ENCODE results near the gene HIRA.

Gene HIRA

DNA sequence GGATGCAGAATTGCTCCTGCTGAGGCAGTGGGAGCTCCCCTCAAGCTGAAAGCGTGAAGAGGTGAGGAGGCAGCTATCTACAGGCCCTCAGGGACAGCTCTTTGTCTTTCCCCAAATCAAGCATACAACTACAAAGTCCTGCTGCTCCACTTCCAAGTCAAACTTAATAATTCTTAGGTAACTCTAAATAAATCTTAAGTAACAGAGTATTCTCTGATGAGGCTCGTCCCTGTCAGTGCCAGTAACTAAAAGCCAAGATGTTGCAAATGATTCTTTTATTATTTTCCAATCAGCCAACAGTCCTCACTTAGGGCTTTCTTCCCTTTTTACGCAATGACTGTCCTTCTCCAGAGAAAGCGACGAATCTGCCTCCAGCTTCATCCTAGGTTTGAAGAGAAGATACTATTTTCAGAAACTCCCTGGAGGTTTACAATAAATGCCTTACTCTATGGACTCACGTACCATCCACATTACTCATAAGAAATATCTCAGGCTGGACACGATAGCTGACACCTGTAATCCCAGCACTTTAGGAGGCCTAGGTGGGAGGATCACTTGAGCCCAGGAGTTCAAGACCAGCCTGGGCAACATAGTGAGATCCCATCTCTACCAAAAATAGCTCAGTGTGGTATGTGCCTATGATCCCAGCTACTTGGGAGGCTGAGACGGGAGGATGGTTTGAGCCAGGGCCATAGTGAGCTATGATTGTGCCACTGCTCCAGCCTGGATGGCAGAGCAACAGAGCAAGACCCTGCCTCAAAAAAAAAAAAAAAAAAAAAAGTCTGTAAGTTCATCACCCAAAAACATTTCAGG is 19.0 kb upstream of the HIRA start:
- TF ChIP-seq, protein P1, sequence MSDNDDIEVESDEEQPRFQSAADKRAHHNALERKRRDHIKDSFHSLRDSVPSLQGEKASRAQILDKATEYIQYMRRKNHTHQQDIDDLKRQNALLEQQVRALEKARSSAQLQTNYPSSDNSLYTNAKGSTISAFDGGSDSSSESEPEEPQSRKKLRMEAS (IDR thresholded peaks at IDR 0.05): no peak
- no peak for TF ChIP-seq FOXM1 (IDR thresholded peaks at IDR 0.05; ENCODE audit: borderline replicate concordance, low read depth)
- no peak for TF ChIP-seq RAD21 (IDR thresholded peaks at IDR 0.05; ENCODE audit: low read depth)
- TF ChIP-seq ZBTB7A (IDR thresholded peaks at IDR 0.05; ENCODE audit: low read depth): no peak
- no peak for TF ChIP-seq TAF1 (IDR thresholded peaks at IDR 0.05; ENCODE audit: low read depth)
- TF ChIP-seq TCF12 (IDR thresholded peaks at IDR 0.05; ENCODE audit: low read depth): no peak
- TF ChIP-seq EP300 (IDR thresholded peaks at IDR 0.05; ENCODE audit: borderline replicate concordance): no peak
- TF ChIP-seq CREB1 (IDR thresholded peaks at IDR 0.05; ENCODE audit: low read depth): no peak
- TF ChIP-seq, protein P2, sequence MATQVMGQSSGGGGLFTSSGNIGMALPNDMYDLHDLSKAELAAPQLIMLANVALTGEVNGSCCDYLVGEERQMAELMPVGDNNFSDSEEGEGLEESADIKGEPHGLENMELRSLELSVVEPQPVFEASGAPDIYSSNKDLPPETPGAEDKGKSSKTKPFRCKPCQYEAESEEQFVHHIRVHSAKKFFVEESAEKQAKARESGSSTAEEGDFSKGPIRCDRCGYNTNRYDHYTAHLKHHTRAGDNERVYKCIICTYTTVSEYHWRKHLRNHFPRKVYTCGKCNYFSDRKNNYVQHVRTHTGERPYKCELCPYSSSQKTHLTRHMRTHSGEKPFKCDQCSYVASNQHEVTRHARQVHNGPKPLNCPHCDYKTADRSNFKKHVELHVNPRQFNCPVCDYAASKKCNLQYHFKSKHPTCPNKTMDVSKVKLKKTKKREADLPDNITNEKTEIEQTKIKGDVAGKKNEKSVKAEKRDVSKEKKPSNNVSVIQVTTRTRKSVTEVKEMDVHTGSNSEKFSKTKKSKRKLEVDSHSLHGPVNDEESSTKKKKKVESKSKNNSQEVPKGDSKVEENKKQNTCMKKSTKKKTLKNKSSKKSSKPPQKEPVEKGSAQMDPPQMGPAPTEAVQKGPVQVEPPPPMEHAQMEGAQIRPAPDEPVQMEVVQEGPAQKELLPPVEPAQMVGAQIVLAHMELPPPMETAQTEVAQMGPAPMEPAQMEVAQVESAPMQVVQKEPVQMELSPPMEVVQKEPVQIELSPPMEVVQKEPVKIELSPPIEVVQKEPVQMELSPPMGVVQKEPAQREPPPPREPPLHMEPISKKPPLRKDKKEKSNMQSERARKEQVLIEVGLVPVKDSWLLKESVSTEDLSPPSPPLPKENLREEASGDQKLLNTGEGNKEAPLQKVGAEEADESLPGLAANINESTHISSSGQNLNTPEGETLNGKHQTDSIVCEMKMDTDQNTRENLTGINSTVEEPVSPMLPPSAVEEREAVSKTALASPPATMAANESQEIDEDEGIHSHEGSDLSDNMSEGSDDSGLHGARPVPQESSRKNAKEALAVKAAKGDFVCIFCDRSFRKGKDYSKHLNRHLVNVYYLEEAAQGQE (IDR thresholded peaks at IDR 0.05; ENCODE audit: low read depth): no peak
- TF ChIP-seq EGR1 (IDR thresholded peaks at IDR 0.05): no peak
- no peak for TF ChIP-seq TEAD4 (IDR thresholded peaks at IDR 0.05)
- TF ChIP-seq NFIC (IDR thresholded peaks at IDR 0.05): no peak
- no peak for TF ChIP-seq USF1 (IDR thresholded peaks at IDR 0.05)
- TF ChIP-seq YY1 (IDR thresholded peaks at IDR 0.05; ENCODE audit: low read depth): no peak
- no peak for TF ChIP-seq CEBPB (IDR thresholded peaks at IDR 0.05)

DNA sequence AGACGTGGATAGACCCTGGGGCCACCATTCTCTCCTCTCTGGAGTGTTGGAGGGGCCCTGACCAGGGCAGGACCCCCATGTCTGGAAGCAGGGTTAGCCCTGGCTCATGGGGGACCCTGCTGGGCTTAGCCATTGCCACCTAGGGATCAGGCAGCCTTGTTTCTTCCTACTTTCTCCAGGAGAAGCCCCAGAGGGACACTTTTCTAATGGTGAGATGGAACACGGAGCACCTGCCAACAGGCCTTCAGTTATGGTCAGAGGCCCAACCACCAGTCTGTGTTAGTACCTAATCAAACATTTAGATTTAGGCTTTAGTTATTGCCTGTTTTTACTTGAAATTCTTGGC is 17.9 kb upstream of the HIRA start:
- TF ChIP-seq EP300 (IDR thresholded peaks at IDR 0.05; ENCODE audit: borderline replicate concordance): no peak
- TF ChIP-seq, protein P2 (IDR thresholded peaks at IDR 0.05; ENCODE audit: low read depth): no peak
- TF ChIP-seq CEBPB (IDR thresholded peaks at IDR 0.05): no peak
- no peak for TF ChIP-seq TAF1 (IDR thresholded peaks at IDR 0.05; ENCODE audit: low read depth)
- no peak for TF ChIP-seq TEAD4 (IDR thresholded peaks at IDR 0.05)
- TF ChIP-seq EGR1 (IDR thresholded peaks at IDR 0.05): no peak
- no peak for TF ChIP-seq NFIC (IDR thresholded peaks at IDR 0.05)
- no peak for TF ChIP-seq RAD21 (IDR thresholded peaks at IDR 0.05; ENCODE audit: low read depth)
- TF ChIP-seq CREB1 (IDR thresholded peaks at IDR 0.05; ENCODE audit: low read depth): no peak
- no peak for TF ChIP-seq TCF12 (IDR thresholded peaks at IDR 0.05; ENCODE audit: low read depth)
- TF ChIP-seq YY1 (IDR thresholded peaks at IDR 0.05; ENCODE audit: low read depth): no peak
- no peak for TF ChIP-seq FOXM1 (IDR thresholded peaks at IDR 0.05; ENCODE audit: borderline replicate concordance, low read depth)
- TF ChIP-seq ZBTB7A (IDR thresholded peaks at IDR 0.05; ENCODE audit: low read depth): no peak
- TF ChIP-seq, protein P1 (IDR thresholded peaks at IDR 0.05): no peak
- no peak for TF ChIP-seq USF1 (IDR thresholded peaks at IDR 0.05)

DNA sequence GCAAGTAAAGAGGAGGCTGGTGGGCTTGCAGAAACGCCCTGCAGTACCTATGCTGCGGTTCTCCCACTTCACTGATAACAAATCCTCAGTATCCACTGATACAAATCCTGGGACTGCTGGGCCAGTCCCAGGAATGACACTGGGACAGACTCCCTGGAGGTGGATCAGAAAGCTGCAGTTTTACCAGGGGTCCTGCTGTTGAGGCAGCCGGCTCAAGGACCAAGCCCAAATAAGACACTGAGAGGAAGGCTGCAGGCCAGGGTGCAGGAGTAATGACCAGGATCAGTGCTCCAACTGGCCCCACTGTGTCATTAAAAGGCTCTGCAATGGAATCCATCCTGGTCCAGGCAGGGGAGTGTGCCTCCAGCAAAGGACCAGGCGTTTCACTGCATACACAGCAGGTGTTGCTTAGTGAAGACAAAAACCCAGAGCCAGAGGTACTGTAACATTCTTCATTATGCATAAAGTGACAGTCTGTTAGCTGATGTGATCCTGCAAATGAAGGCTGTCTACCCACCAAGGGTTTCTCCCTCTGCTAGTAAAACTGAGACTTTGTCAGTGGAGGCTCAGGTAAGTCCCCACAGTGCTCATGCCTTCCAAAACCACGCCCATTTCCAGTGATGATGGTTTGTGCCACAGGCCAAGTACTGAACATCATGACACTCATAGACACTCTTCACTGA is 17.3 kb upstream of the HIRA start:
- TF ChIP-seq, protein P2 (IDR thresholded peaks at IDR 0.05; ENCODE audit: low read depth): no peak
- no peak for TF ChIP-seq RAD21 (IDR thresholded peaks at IDR 0.05; ENCODE audit: low read depth)
- TF ChIP-seq EP300 (IDR thresholded peaks at IDR 0.05; ENCODE audit: borderline replicate concordance): no peak
- TF ChIP-seq YY1 (IDR thresholded peaks at IDR 0.05; ENCODE audit: low read depth): no peak
- TF ChIP-seq ZBTB7A (IDR thresholded peaks at IDR 0.05; ENCODE audit: low read depth): no peak
- TF ChIP-seq TAF1 (IDR thresholded peaks at IDR 0.05; ENCODE audit: low read depth): no peak
- TF ChIP-seq, protein P1 (IDR thresholded peaks at IDR 0.05): no peak
- TF ChIP-seq FOXM1 (IDR thresholded peaks at IDR 0.05; ENCODE audit: borderline replicate concordance, low read depth): no peak
- no peak for TF ChIP-seq CEBPB (IDR thresholded peaks at IDR 0.05)
- no peak for TF ChIP-seq TEAD4 (IDR thresholded peaks at IDR 0.05)
- no peak for TF ChIP-seq USF1 (IDR thresholded peaks at IDR 0.05)
- TF ChIP-seq EGR1 (IDR thresholded peaks at IDR 0.05): no peak
- TF ChIP-seq NFIC (IDR thresholded peaks at IDR 0.05): no peak
- no peak for TF ChIP-seq TCF12 (IDR thresholded peaks at IDR 0.05; ENCODE audit: low read depth)
- TF ChIP-seq CREB1 (IDR thresholded peaks at IDR 0.05; ENCODE audit: low read depth): no peak

Measured in Ishikawa (cell line).